Measurements from ENCODE around the gene DNAI7. TPM values are rescaled to one million over a fixed set of nuclear protein-coding genes. Genes with fewer than 3 reads are reported as not detected.

Gene DNAI7
- total and polyA plus RNA-seq, 2 of the 8 experiments (the other 6 are each of a cell fraction or from before 2014, with no cell fraction given) = 0.12 to 0.28 TPM

GRCh38 chr12:25110260-25110659 lies 84.7 kb downstream of the DNAI7 start (continued):
- TF ChIP-seq, protein P1, sequence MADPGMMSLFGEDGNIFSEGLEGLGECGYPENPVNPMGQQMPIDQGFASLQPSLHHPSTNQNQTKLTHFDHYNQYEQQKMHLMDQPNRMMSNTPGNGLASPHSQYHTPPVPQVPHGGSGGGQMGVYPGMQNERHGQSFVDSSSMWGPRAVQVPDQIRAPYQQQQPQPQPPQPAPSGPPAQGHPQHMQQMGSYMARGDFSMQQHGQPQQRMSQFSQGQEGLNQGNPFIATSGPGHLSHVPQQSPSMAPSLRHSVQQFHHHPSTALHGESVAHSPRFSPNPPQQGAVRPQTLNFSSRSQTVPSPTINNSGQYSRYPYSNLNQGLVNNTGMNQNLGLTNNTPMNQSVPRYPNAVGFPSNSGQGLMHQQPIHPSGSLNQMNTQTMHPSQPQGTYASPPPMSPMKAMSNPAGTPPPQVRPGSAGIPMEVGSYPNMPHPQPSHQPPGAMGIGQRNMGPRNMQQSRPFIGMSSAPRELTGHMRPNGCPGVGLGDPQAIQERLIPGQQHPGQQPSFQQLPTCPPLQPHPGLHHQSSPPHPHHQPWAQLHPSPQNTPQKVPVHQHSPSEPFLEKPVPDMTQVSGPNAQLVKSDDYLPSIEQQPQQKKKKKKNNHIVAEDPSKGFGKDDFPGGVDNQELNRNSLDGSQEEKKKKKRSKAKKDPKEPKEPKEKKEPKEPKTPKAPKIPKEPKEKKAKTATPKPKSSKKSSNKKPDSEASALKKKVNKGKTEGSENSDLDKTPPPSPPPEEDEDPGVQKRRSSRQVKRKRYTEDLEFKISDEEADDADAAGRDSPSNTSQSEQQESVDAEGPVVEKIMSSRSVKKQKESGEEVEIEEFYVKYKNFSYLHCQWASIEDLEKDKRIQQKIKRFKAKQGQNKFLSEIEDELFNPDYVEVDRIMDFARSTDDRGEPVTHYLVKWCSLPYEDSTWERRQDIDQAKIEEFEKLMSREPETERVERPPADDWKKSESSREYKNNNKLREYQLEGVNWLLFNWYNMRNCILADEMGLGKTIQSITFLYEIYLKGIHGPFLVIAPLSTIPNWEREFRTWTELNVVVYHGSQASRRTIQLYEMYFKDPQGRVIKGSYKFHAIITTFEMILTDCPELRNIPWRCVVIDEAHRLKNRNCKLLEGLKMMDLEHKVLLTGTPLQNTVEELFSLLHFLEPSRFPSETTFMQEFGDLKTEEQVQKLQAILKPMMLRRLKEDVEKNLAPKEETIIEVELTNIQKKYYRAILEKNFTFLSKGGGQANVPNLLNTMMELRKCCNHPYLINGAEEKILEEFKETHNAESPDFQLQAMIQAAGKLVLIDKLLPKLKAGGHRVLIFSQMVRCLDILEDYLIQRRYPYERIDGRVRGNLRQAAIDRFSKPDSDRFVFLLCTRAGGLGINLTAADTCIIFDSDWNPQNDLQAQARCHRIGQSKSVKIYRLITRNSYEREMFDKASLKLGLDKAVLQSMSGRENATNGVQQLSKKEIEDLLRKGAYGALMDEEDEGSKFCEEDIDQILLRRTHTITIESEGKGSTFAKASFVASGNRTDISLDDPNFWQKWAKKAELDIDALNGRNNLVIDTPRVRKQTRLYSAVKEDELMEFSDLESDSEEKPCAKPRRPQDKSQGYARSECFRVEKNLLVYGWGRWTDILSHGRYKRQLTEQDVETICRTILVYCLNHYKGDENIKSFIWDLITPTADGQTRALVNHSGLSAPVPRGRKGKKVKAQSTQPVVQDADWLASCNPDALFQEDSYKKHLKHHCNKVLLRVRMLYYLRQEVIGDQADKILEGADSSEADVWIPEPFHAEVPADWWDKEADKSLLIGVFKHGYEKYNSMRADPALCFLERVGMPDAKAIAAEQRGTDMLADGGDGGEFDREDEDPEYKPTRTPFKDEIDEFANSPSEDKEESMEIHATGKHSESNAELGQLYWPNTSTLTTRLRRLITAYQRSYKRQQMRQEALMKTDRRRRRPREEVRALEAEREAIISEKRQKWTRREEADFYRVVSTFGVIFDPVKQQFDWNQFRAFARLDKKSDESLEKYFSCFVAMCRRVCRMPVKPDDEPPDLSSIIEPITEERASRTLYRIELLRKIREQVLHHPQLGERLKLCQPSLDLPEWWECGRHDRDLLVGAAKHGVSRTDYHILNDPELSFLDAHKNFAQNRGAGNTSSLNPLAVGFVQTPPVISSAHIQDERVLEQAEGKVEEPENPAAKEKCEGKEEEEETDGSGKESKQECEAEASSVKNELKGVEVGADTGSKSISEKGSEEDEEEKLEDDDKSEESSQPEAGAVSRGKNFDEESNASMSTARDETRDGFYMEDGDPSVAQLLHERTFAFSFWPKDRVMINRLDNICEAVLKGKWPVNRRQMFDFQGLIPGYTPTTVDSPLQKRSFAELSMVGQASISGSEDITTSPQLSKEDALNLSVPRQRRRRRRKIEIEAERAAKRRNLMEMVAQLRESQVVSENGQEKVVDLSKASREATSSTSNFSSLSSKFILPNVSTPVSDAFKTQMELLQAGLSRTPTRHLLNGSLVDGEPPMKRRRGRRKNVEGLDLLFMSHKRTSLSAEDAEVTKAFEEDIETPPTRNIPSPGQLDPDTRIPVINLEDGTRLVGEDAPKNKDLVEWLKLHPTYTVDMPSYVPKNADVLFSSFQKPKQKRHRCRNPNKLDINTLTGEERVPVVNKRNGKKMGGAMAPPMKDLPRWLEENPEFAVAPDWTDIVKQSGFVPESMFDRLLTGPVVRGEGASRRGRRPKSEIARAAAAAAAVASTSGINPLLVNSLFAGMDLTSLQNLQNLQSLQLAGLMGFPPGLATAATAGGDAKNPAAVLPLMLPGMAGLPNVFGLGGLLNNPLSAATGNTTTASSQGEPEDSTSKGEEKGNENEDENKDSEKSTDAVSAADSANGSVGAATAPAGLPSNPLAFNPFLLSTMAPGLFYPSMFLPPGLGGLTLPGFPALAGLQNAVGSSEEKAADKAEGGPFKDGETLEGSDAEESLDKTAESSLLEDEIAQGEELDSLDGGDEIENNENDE (IDR thresholded peaks at IDR 0.05; ENCODE audit: insufficient replicate concordance, low read length) = no peak
- TF ChIP-seq FOSL1 (IDR thresholded peaks at IDR 0.05; ENCODE audit: insufficient read depth, low read depth, low read length) = no peak
- TF ChIP-seq NANOG (IDR thresholded peaks at IDR 0.05; ENCODE audit: insufficient read depth, low read depth, low read length, poor library complexity, severe bottlenecking) = no peak
- no peak for TF ChIP-seq NRF1 (IDR thresholded peaks at IDR 0.05; ENCODE audit: low read depth, low read length)
- no peak for TF ChIP-seq BACH1 (IDR thresholded peaks at IDR 0.05; ENCODE audit: low read length)
- no peak for TF ChIP-seq BRCA1 (IDR thresholded peaks at IDR 0.05; ENCODE audit: low read depth, low read length)
- no peak for TF ChIP-seq MAX (IDR thresholded peaks at IDR 0.05)
- no peak for TF ChIP-seq JUN (IDR thresholded peaks at IDR 0.05; ENCODE audit: low read depth, low read length)
- no peak for TF ChIP-seq GTF2F1 (IDR thresholded peaks at IDR 0.05; ENCODE audit: borderline replicate concordance, low read depth, low read length)
- TF ChIP-seq, protein P2, sequence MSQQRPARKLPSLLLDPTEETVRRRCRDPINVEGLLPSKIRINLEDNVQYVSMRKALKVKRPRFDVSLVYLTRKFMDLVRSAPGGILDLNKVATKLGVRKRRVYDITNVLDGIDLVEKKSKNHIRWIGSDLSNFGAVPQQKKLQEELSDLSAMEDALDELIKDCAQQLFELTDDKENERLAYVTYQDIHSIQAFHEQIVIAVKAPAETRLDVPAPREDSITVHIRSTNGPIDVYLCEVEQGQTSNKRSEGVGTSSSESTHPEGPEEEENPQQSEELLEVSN (IDR thresholded peaks at IDR 0.05) = no peak
- TF ChIP-seq PHF8 (conservative IDR thresholded peaks at IDR 0.05; ENCODE audit: low read depth, low read length) = no peak
- TF ChIP-seq CREB1 (IDR thresholded peaks at IDR 0.05) = no peak
